NCI-H526 treated with DMSO at 0.1 percent for 48 hours (cell line): Measurements from ENCODE around the gene CPSF7.
"Not testable (repeated sequence)": the region's sequence is repeated elsewhere in the genome, so short reads cannot be mapped to it uniquely, and the experiment has no call there.

Source experiments
- DNase-seq: peaks from one replicate; lab custom pipeline; 2025; lab: John Stamatoyannopoulos, UW

CPSF7 gene

DNA sequence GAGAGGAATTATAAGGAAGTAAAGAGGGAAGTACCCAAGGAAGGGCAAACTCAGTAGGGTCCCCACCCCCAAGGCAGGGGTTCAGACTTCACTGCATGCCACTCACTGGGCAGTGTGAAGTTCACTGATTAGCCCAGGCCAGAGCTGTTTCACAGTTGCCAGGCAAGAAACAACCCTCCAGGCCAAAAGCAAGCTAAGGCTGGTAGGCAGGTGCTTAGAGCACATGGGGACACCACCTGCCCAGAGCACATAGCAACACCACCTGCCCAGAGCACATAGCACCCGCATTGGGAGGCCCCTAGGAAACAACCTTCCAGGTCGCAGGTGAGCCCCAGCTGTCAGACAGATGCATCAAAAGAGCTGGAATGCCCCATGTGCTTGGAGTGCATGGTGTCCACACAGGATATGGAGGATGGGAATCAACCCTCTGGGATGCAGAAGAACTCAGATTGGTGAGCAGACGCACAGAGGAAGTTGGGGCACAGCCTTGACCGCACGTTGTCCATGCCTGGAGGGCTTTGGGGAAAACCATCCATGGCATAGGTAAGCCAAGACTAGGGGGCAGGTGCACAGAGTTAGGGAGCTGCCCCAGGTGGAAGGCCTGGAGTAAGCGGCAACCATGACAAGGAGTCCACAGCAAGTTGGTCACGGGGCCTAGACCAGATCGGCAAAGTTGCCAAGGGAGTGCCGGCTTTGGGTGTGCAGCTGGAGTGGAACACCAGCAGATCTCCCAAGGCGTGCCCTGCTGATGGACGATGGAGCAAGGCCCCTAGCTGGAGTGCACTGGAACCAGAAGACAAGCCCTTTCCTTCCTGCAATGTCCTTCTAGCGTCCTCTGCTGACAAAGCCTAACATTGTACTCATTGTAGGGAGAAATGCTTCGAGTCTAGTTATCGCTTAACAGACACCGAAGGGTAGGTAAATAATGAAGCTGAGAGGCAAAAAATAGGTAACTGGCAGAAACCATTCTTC lies 45.2 kb downstream of the CPSF7 start:
- DNase-seq: no peak

DNA sequence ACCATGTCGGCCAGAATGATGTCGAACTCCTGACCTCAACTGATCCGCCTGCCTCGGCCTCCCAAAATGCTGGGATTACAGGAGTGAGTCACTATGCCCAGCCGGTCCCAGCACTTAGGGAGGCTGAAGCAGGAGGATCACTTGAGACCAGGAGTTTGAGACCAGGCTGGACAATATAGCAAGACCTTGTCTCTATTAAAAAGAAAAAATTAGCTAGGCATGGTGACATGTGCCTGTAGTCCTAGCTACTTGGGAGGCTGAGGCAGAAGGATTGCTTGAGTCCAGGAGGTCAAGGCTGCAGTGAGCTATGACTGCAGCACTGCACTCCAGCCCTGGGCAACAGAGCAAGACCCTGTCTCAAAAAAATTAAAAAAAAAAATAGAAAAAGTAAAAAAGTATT lies 45.9 kb downstream of the CPSF7 start:
- DNase-seq: not testable (repeated sequence)

DNA sequence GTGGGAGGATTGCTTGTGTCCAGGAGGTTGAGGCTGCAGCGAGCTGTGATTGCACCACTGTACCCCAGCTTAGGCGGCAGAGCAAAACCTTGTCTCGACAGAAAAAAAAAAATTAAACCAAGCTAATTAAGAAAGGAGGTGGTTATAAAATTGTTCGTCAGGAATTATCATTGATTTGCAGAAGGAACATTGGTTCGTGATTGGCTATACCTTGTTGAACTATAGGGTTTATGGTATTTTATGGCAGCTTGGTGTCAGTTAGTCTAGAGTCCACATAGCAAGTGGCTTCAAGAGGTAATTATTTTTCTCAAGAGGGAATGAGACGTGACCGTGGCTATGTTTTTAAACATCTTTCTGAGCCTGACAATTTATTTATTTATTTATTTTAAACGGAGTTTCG lies 48.9 kb downstream of the CPSF7 start:
- no peak for DNase-seq

DNA sequence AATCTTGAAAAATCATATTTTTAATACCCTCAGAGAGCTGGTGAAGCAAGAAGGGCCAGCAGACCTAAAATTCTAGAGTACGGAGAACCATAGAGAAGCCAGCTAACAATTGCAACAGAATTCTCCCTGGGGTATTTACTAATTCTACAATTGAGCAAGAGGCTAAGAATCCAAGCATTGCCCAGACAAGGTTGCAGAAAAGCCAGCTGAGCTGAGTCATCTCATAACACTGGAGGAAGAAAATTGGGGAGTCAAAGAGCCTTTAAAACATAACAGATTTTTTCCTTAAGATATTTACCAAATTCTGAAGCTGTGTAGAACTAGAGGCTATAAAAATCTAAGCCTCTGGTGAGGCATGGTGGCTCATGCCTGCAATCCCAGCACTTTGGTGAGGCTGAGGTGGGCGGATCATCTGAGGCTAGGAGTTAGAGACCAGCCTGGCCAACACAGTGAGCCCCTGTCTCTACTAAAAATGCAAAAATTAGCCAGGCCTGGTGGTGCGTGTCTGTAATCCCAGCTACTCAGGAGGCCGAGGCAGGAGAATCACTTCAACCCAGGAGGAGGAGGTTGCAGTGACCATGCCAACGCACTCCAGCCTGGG lies 51.0 kb downstream of the CPSF7 start:
- no peak for DNase-seq

DNA sequence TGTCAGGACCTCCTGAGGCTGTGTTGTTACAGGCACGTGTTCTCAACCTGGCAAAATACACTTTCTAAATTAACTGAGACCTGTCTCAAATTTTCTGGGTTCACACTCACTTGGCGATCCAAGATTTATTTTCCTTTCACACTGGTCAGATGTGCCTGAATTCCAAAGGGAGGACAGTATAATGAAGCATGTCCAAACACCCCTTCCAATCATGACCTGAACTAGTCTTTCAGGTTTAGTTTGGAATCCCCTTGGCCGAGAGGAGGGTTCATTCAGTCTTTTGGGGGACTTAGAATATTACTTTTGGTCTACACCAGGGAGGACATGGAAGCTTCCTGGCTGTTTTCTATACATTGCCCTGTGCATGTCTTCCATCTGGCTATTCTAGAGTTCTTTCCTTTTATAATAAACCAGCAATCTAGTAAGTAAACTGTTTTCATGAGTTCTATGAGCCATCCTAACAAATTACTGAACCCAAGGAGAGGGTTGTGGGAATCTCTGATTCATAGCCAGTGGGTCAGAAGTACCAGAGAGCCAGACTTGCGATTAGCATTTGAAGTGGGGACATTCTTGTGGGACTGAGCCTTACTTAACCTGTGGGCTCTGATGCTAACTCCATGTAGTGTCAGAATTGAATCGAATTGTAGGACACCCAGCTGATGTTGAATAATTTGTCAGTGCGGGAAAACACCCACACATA lies 52.2 kb downstream of the CPSF7 start:
- no peak for DNase-seq

DNA sequence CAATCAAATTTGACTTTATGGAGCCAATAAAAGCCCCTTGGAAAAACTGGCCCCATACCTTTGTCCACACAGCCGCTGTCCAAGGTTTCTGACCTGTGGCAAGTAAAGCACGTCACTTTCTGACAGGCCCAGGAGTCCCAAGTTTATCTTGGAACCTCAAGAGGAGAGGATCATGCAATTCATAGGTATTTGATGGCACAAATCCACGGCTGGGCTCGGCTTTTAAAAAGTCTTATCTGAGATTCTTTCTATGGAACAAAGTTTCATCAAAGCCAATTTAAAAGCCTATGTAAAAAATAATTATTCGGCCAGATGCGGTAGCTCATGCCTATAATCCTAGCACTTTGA lies 54.0 kb downstream of the CPSF7 start:
- DNase-seq: no peak

DNA sequence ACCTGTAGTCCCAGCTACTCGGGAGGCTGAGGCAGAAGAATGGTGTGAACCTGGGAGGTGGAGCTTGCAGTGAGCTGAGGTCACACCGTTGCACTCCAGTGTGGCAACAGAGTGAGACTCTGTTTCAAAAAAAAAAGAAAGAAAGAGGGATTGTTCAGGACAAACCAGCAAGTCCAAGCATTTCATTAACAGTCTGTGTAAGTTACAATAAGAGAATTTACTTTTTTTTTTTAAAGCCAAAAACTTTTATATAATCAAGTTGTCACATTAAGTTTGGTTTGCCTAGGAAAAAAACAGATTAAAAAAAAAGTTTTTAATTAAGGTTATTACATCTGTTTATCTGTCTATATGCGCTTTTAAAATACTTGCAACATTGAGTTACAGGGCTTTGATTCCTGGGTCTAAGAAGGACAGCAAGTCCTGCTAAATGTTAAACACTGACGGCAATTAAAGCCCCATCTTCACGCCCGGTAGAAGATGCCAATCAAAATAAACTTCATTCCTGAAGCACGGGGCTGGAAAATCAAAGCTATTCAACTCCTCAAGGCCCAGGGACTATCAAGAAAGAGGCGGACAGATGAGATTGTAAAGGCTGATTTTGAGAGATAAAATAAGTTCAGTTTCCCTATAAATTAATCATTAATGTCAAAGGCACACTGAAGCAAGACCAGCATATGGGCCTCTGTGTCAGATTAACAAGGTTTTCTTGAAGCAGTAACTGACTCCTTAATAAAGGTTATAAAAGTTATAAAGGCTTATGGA lies 56.9 kb downstream of the CPSF7 start:
- no peak for DNase-seq

DNA sequence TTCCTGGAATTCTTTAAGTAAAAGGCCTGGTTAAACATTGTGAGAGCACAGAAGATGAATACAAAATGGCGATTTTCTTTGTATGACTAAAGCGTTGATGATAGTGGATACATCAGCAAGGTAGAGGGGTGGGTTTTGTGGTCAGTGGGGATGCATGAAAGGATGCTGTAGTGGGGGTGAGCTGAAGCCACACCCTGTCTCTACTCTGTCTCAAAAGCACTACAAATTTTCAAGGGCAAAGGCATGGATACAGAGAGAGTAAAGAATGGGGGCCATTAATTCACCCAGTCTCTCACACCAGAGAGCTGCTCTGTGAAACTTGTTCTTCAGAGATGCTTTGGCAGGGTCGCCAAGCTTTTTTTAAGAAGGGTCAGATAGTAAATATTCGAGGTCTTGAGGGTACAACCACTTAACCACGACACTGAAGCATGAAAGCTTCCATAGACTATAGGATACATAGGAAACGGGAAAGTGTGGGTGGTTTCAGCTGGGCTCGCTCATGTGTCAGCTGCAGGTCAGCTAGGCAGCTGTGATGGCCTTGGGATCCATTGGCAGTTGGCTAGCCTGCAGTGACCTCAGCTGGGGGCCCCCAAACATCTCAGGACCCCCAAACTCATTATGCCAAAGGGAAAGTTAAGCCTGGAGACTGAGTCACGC lies 59.3 kb downstream of the CPSF7 start:
- no peak for DNase-seq

DNA sequence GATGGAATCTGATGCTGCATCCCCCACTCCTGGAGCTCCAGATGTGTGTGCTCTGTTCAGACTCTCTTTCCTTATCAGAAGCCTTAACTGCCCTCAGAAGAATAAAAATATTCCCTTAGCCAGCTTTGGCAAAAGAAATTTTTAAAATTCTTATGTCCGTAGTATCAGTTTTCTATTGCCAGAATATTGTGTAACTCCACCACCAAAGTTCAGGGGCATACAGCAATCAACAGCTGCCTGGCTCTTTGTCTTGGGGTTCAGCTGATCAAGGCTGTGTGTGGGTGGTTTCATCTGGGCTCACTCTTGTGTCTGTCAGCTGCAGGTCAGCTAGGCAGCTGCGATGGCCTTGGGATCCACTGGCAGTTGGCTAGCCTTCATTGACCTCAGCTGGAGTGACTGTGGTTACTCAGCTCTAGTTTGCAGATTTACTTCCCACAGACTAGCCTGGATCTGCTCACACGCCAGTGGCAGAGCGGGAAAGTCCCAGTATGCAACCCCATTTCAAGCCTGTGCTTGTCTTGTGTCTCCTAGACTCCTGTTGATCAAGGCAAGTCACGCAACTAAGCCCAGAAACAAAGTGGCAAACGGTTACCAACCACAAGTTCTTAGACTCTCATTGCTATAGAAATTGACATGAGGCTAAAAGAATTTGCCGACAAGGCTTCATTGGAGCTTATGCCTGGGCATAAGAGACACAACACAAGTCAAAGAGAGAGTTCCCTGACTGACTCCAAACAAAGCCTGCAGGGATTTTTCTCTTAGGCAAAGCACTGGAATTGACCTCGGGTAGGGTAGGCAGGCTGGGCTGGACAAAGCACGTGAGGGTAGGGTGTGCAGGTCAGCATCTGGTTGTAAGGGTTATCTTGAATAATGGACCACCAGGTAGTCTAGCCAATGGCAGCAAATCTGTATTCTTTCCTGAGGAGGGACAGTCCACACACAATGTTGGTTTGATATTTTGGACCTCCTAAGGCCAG lies 60.1 kb downstream of the CPSF7 start:
- no peak for DNase-seq

DNA sequence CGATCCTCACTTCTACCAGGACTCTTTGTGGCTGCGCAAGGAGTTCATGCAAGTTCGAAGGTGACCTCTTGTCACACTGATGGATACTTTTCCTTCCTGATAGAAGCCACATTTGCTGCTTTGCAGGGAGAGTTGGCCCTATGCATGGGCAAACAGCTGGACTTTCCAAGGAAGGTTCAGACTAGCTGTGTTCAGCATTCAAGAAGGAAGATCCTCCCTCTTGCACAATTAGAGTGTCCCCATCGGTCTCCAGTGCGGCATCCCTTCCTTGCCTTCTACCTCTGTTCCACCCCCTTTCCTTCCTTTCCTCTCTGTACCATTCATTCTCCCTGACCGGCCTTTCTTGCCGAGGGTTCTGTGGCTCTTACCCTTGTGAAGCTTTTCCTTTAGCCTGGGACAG lies 61.1 kb downstream of the CPSF7 start:
- no peak for DNase-seq

DNA sequence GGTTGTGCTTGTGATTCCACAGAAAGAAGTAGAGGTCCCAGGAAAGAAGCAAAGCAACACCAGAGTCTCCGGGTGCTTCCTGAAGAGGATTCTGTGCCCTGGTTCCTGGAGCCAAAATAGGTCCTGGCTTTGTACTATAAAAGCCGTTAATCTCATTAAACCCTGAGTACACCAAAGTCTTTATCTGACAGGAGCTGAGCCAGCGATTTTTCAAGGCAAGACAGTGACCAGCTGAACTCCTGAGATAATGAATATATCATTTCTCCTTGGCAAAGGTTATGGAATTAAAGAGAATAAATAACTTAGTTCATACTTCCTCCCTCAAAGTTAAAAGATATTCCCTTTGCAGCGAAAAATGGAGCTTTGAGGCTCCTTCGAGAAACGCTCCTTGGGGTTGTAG lies 62.4 kb downstream of the CPSF7 start:
- DNase-seq: no peak

DNA sequence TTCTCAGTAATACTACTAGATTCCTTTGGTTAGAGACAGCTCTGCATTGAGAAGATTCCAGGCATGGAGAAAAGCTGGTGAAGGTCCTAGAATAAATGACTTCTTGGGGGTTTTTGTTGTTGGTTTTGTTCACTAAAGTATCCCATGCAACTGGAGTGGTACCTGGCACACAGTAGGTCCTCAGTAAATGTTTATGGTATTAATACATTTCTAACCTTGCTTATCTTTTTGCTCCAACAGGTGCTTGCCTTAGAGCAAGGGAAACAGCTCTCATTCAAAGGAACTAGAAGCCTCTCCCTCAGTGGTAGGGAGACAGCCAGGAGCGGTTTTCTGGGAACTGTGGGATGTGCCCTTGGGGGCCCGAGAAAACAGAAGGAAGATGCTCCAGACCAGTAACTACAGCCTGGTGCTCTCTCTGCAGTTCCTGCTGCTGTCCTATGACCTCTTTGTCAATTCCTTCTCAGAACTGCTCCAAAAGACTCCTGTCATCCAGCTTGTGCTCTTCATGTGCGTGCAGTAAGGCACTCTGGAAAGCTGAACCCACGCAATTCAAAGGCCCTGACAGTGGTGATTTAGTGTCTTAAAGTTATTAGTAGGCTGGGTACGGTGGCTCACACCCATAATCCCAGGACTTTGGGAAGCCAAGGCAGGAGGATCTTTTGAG lies 65.6 kb downstream of the CPSF7 start:
- DNase-seq: no peak

DNA sequence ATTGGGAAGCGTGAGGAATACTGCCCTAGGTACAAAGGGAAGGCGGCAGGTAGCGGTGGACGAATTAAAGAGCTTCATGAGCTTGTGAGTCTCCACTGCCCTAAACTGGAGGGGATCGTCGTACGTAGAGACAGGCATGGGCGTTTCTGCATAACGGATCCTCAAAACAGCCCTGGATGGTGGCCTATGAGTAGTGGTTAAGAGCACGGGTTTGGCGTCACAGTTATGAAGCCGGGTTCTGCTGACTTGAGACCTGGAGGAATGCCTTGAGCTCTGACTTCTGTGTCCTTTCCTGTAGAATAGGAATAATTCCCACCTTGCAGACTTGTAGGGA lies 67.3 kb downstream of the CPSF7 start:
- DNase-seq: peak; percentile 51

DNA sequence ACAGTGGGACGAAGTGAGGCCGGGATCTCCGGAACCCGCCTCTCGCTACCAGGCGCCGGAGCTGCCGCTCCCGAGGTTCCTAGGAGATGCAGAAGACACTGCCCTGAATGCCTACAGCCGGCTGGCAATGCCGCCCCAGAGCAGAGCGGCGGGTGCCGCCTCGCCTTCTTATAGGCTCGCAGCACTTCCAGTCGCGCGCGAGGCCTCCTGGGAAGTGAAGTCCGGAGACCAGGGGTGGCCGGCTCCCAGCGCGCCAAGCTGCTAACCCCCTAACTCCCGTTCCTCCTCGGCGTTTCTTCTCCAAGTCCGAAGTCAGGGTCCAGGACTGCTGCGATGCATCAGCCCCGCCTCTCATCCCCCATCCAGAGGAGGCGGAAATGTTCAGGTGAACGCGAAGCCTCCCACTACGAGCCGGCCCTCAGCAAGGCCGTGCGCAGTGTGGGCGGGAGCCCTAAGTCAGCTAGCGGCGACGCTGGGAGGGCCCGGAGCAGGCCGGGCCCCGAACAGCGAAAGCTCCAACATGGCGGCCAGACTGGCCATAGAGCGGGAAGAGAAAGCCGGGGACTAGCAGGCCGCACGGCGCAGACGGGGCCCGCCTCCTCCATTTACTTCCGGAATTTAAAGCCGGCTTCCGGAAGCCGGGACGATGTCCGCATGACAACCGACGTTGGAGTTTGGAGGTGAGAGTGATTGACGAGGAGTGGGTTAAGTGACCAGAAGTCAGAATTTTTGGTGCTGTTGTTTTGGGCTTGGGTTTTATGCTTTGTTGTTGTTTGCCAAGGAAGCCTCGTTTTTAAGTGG lies 67.8 kb downstream of the CPSF7 start, which contains the start of the genes CYB561A3 and TMEM138:
CYB561A3 (minus strand) TSS at position 142 of the 801 bp plus-strand sequence. CDS start 5,169 bp downstream, outside the sequence.
TMEM138 (plus strand) TSS at position 634 of the 801 bp plus-strand sequence. CDS start 2,017 bp downstream, outside the sequence.
- DNase-seq: peak; percentile 97

DNA sequence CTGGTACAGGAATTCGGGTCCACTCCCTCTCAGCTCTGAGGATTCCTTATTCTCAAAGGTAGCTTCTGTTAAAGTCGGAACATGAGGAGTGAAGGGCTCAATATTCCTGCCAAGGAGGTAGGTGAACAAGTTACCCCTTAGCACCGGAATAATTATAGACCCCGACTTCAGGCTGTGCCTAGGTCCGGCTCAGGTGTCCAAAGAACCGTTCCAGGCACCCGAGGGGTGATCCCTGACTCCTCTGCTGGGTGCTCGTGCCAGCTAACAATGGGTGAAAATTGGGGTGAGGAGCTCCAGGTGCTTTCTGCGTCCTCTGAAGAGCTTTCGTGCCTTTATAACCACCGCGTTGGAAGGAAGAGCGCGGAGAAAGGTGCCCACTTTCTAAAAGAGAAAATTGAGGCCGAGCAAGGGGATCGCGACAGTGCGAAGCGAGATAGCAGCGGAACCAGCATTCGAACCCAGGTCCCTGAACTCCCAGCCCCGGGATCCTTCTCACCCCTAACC lies 68.5 kb downstream of the CPSF7 start:
- DNase-seq: no peak

DNA sequence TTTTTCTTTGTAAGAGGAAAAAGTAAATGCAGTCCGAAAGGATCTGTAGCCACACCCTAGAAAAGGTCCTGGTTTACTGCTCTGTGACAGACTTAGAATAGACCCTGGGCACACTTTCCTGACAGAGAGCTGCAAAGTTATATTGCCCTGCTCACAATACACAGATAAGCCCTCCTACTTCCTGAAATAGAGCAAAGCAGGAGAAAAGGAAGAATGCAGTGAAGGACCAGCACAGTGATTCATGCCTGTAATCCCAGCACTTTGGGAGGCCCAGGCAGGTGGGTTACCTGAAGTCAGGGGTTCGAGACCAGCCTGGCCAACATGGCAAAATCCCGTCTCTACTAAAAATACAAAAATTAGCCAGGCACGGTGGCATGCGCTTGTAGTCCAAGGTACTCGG lies 70.3 kb downstream of the CPSF7 start:
- DNase-seq: no peak

DNA sequence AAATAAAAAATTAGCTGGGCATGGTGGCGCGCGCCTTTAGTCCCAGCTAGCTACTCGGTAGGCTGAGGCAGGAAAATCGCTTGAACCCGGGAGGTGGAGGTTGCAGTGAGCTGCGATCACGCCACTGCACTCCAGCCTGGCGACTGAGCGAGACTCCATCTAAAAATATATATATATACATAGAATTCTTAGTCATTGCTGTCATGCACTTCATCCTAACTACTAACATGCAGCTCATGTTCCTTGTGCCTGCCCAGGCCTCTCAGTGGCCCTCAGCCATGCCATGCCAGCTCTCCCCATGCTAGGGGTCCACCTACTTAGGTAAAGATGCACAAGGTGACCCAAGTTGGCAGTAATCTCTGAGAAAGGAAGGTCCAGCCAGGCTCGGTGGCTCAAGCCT lies 71.2 kb downstream of the CPSF7 start:
- DNase-seq: no peak

DNA sequence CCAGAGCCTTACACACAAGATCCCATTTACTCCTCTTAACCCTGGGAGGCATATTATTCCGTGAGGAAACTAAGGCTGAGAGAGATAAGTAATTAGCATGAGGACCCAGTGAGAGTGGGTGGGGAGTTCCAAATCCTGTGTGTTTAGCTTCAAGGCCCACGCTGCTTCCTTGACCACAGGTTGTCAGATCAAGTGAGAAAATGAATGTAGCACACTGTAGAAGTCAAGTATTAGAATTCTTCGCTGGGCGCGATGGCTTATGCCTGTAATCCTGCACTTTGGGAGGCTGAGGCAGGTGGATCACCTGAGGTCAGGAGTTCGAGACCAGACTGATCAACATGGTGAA lies 71.9 kb downstream of the CPSF7 start:
- no peak for DNase-seq
